WI38 (cell line): ENCODE results near the gene DLST.
A peak's percentile ranks its signal among the peaks of the same experiment; 100 is the strongest.
"Not testable (repeated sequence)": the region's sequence is repeated elsewhere in the genome, so short reads cannot be mapped to it uniquely, and the experiment has no call there.

Source experiments
- H3K4me3 ChIP-seq: 2 replicates; pipeline ENCODE4 v1.5.1; 2011; ENCODE audit warnings: low read depth, mild to moderate bottlenecking, control low read depth, low read length
- CTCF ChIP-seq: IDR thresholded peaks from 2 replicates; pipeline ENCODE4 v1.5.1; 2012; ENCODE audit warnings: low read depth, mild to moderate bottlenecking, control low read depth, low read length

The DLST gene

GRCh38 chr14:74922752-74923401 lies 41.2 kb downstream of the DLST start, which contains the start of gene RPS6KL1:
TSS of gene RPS6KL1 (minus strand) at chr14:74923260. CDS start at chr14:74921541, 1,719 bp downstream.
- no peak for TF ChIP-seq CTCF
- H3K4me3 ChIP-seq: peak within 1 kb of the TSS; percentile 50

DNA sequence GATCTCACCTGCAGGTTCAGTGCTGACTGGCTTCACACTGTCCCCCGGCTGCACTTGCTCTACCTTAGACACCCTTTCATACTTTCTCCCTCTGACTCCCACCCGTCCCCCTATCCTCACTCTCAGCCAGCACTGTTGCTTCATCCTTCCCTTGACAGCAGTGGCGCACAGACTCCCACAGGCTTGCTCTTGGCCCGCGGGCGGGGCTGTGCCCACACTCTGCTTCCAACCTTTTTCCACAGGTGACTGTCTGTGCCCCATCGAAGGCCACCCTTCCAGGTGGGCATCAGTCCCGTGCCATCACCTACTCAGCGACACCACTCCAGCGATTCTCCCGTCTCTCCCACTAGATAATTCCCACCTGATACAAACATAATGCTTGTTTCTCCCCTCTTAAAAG lies 42.3 kb downstream of the DLST start:
- TF ChIP-seq CTCF: no peak
- H3K4me3 ChIP-seq: no peak overlapping the region

DNA sequence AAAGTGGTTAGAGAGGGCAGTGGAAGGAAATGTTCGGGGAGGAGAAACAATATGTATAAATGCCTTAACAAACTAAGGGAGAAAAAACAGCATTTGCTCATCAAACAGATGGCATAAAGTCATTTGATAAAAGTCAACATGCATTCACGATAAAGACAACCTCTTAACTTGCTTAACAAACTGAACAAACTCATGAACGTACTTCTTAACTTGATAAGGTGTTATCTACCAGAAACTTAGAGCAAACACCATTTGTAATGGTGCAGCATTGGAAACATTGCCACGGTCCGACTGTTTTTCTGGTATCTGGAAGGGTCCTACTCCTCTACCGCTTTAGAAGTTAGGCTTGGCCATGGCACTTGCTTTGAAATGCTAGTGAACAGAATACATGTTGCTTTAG lies 45.5 kb downstream of the DLST start:
- no peak overlapping the region for H3K4me3 ChIP-seq
- no peak for TF ChIP-seq CTCF

- no peak overlapping the region for H3K4me3 ChIP-seq
- TF ChIP-seq CTCF: no peak
These were observed 47.5 kb downstream of the DLST start for GRCh38 chr14:74929242-74929641.

- H3K4me3 ChIP-seq: not testable (repeated sequence)
These were observed 50.0 kb downstream of the DLST start for GRCh38 chr14:74931744-74932143.

- no peak for TF ChIP-seq CTCF
- no peak overlapping the region for H3K4me3 ChIP-seq
These were observed 50.7 kb downstream of the DLST start for GRCh38 chr14:74932401-74932901.

DNA sequence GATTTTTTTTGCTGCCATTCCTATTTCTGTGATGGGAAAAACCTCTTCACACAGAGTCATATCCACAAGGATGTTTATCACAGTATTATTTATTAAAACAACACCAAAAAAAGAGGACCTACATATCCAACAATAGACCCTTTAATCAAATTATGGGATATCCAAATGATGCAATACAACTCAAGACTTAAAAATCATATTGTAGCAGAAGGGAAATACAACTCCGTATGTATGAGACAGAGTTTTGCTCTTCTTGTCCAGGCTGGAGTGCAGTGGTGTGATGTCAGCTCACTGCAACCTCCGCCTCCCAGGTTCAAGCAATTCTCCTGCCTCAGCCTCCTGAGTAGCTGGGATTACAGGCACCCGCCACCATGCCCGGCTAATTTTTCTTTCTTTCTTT lies 51.2 kb downstream of the DLST start:
- H3K4me3 ChIP-seq: not testable (repeated sequence)

DNA sequence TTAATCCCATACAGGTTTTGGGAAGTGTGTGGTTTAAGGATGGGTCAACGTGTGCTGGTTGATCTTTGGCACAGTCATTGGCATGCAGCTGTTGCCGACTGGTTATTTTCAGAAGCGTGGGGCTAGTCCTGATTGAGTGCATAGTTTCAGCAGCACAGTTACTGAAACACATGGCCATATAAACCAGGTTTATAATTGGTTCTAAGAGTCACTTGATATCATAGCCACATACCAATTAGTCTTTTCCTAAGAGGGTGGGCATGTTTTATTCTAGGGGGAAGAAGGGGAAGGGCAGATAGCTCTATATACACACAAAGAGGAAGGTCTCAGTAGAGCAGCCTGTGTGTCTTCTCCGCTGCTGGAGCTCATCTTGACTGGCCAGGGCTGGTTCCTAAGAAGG lies 52.3 kb downstream of the DLST start:
- H3K4me3 ChIP-seq: no peak overlapping the region
- no peak for TF ChIP-seq CTCF
